Spleen (tissue), 7 donors: ENCODE data around the gene FREY1.

Experiments used
- POLR2A ChIP-seq, 3 donors: fragments of 450-650 bp; IDR thresholded peaks; one replicate each; pipeline ENCODE4 v1.5.1; 2017; ENCODE audit warnings: antibody characterized with exemption in 3 of 3, mild to moderate bottlenecking in 1 of 3
- POLR2AphosphoS5 ChIP-seq, 3 donors: sonication (generic); formaldehyde crosslinking; IDR thresholded peaks; one replicate each; pipeline ENCODE4 v1.5.1; 2017; ENCODE audit warnings: antibody characterized with exemption in 3 of 3
- TF ChIP-seq, protein P1 (sequence below), 11 experiments: fragments of 200-600 bp in 7 of 11; fragments of 450-650 bp in 4 of 11; sonication (generic) in 4 of 11; IDR thresholded peaks in 8 of 11; conservative IDR thresholded peaks in 3 of 11; 1 replicate in 7 of 11; 2 replicates in 4 of 11; pipeline versions ENCODE4 v1.4.0 to v1.8.0; 2016 to 2021; ENCODE audit warnings: antibody characterized with exemption in 11 of 11, inconsistent platforms in 4 of 11, mild to moderate bottlenecking in 1 of 11
- donor health status: DM: no; HTN: no; CAD: no; lungs with moderate emphysema.
- donor health status: DM: no; HTN: no; CAD: no.
- donor health status: DM: no; HTN: no; CAD: no.

DNA sequence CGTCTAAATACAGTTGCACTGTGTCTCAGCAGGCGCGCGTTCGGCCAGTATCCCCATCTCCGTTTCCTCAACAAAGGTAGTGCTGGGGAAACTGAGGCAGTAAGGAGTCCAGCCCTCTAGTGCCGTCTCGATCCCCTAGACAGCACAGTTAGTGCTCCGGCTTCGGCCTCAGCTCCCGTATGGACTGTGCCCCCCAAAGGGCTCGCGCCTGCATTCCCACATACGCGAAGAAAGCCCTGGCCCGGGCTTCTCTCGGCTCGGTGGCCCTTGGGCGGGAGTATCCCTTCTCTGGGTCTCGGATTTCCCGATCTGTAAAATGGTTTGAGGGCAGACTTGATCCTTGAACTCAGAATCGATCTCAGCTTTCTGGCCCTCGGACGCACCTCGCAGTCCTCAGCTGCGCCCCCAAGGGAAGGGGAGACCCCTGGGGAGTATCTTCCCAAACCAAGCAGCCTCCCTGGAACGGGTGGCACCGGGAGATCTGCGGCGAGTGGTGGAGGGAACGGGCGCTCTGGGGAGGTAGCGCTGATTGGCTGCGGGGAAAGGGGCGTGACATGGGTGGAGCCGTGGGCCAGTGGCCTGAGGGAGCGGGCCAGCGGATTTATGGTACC lies 11.4 kb upstream of the FREY1 start:
- TF ChIP-seq, protein P1, sequence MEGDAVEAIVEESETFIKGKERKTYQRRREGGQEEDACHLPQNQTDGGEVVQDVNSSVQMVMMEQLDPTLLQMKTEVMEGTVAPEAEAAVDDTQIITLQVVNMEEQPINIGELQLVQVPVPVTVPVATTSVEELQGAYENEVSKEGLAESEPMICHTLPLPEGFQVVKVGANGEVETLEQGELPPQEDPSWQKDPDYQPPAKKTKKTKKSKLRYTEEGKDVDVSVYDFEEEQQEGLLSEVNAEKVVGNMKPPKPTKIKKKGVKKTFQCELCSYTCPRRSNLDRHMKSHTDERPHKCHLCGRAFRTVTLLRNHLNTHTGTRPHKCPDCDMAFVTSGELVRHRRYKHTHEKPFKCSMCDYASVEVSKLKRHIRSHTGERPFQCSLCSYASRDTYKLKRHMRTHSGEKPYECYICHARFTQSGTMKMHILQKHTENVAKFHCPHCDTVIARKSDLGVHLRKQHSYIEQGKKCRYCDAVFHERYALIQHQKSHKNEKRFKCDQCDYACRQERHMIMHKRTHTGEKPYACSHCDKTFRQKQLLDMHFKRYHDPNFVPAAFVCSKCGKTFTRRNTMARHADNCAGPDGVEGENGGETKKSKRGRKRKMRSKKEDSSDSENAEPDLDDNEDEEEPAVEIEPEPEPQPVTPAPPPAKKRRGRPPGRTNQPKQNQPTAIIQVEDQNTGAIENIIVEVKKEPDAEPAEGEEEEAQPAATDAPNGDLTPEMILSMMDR (IDR thresholded peaks at IDR 0.05 in 8 of 11, conservative IDR thresholded peaks at IDR 0.05 in 3 of 11) = no peak
- TF ChIP-seq POLR2AphosphoS5 (IDR thresholded peaks at IDR 0.05) (peak; percentile 82 to 88 (median 87)), POLR2A (IDR thresholded peaks at IDR 0.05) (no peak)
